Stimulated activated CD8-positive, alpha-beta memory T cell treated with anti-CD3 and anti-CD28 coated beads, Interleukin-4, amount 100 ng/mL, for 4 hours (primary cell): ENCODE results near the gene CHST8.
"Not testable (repeated sequence)": the region's sequence is repeated elsewhere in the genome, so short reads cannot be mapped to it uniquely, and the experiment has no call there.

Experiments used
- DNase-seq, 2 donors: peaks; one replicate each; pipeline ENCODE4 v3.0.0-alpha.2; 2020; ENCODE audit warnings: low read depth in 2 of 2, low spot score in 1 of 2

The CHST8 gene

GRCh38 chr19:33616857-33617256, 4.9 kb upstream of the CHST8 start:
- DNase-seq: no peak

GRCh38 chr19:33618363-33618762, 3.4 kb upstream of the CHST8 start:
- not testable (repeated sequence) for DNase-seq

GRCh38 chr19:33618884-33619283, 2.9 kb upstream of the CHST8 start:
- DNase-seq: no peak

GRCh38 chr19:33620611-33621010, 1.1 kb upstream of the CHST8 start:
- DNase-seq: no peak

- DNase-seq: no peak
Measured at GRCh38 chr19:33621065-33621785, 528 bp upstream of the CHST8 start.

- DNase-seq: no peak
Measured at GRCh38 chr19:33622505-33622808, 704 bp downstream of the CHST8 start.

- DNase-seq: no peak
Measured at GRCh38 chr19:33622809-33623511, 1.2 kb downstream of the CHST8 start.

GRCh38 chr19:33624586-33624985, 2.8 kb downstream of the CHST8 start:
- no peak for DNase-seq

GRCh38 chr19:33627526-33627925, 5.8 kb downstream of the CHST8 start:
- DNase-seq: no peak

GRCh38 chr19:33627962-33628839, 6.4 kb downstream of the CHST8 start:
- DNase-seq: no peak

GRCh38 chr19:33628921-33629825, 7.4 kb downstream of the CHST8 start:
- no peak for DNase-seq

- DNase-seq: no peak
Measured at GRCh38 chr19:33629826-33630375, 8.1 kb downstream of the CHST8 start.

GRCh38 chr19:33630880-33631608, 9.3 kb downstream of the CHST8 start:
- DNase-seq: no peak

- no peak for DNase-seq
Measured at GRCh38 chr19:33631609-33631973, 9.8 kb downstream of the CHST8 start.

- DNase-seq: no peak
Measured at GRCh38 chr19:33634361-33635091, 12.8 kb downstream of the CHST8 start.

GRCh38 chr19:33638167-33639034, 16.6 kb downstream of the CHST8 start:
- DNase-seq: no peak

- DNase-seq: no peak
Measured at GRCh38 chr19:33639035-33639681, 17.4 kb downstream of the CHST8 start.

GRCh38 chr19:33640773-33641172, 19.0 kb downstream of the CHST8 start:
- no peak for DNase-seq
